Choroid plexus epithelial cell (primary cell): ENCODE measurements around the gene NTM.
"Not testable (repeated sequence)": the region's sequence is repeated elsewhere in the genome, so short reads cannot be mapped to it uniquely, and the experiment has no call there.

Source experiments
- DNase-seq: peaks from one replicate; pipeline ENCODE4 v3.0.0-alpha.2; 2010; ENCODE audit warnings: low read depth
- H3K4me3 ChIP-seq: 2 replicates; pipeline ENCODE4 v1.5.1; 2011; ENCODE audit warnings: low read depth, mild to moderate bottlenecking, control low read depth, low read length, moderate library complexity
- CTCF ChIP-seq: conservative IDR thresholded peaks from 2 replicates; pipeline ENCODE4 v1.5.1; 2011; ENCODE audit warnings: low read depth, mild to moderate bottlenecking, control low read depth, inconsistent platforms, low read length, moderate library complexity

The NTM gene

GRCh38 chr11:132058211-132058772, 687.9 kb downstream of the NTM start:
- no peak overlapping the region for H3K4me3 ChIP-seq
- no peak for TF ChIP-seq CTCF
- DNase-seq = peak; percentile 50

DNA sequence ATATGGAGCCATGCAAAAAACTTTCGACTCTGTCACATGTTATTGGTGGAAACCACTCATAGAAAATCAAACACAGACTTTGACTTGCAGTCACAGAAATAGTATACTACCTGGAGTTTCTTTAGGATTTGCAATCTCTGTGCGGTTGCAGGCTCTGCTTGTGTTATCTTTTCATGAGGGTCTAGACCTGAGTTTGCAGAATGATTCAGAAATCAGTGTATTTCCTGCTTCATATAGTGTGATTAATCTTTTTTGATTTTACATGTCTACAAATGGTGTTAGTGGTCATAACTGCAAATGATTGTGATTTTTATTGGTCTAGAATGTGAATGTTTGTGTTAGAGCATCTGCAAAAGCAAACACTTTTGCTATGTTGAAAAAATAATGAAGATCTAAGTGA, 690.2 kb downstream of the NTM start:
- TF ChIP-seq CTCF = no peak
- no peak overlapping the region for H3K4me3 ChIP-seq
- no peak for DNase-seq

DNA sequence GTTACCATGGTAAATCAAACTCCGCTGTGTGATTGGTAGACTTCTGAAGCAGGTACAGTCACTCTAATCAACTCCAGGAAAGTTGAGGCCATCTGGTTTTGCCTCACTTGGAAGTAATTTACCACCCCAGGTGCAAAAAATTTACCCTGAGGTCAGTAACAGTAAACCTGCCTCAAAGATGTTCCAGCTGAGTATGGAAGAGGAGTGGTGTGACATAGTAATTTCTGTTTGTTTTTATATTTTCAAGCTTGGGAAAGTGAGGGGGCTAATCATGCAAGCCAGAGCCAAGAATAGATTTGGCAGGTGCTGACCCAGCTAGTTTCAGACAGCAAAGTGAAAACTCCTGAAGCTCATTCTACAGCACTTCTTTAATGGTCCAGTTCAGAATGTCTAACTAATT, 691.6 kb downstream of the NTM start:
- no peak for TF ChIP-seq CTCF

DNA sequence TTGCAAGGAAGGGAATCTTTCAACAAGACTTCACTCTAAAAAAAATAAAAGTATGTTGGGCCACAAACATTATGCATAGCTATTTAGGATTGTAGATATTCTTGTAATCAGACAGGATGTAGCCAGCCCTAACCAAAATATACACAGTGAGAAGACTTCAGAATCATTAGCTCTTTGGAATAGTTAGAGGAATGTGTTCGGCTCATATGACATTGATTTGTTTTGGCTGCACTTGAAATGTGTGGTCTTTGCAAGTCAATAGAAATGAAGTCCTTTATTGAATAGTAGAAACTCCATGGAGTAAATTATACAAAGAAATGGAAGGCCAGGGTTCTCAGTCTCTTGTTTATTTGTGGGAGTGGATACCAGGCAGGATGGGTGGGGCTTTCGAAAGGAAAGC, 692.1 kb downstream of the NTM start:
- no peak for TF ChIP-seq CTCF
- peak; percentile 77 for DNase-seq
- H3K4me3 ChIP-seq = no peak overlapping the region

More for the DNA sequence above, 691.6 kb downstream of the NTM start:
- H3K4me3 ChIP-seq = no peak overlapping the region
- DNase-seq = peak; percentile 40

DNA sequence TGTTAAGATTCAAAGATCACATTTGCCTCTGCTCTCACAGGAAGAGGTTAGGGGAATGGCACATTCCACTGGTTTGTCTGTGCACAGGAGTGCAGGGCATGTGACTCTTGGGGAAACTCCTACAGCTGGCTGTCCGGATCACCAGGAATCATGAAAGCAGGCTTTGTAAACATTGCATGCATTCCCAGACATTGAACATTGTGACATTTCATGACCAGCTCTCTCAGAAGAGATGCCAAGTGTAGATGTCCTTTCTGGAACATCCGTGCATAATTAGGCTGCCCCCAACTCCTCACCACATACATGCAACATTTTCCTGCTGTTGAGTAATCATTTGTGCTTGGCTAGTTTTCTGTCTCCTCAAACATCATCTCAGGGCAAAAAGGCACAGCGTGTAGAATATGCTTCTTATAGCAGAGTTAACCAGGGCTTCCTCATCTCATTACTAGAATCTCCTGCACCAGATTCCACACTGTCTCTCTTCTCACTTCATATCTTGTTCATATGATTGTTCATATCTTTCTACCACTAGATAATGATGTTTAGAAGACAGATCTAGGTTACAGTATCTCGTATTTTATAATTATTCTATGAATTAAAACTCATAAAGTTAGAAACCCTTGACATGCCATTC, 694.7 kb downstream of the NTM start:
- peak; percentile 98 for DNase-seq
- TF ChIP-seq CTCF = no peak
- H3K4me3 ChIP-seq = no peak overlapping the region

DNA sequence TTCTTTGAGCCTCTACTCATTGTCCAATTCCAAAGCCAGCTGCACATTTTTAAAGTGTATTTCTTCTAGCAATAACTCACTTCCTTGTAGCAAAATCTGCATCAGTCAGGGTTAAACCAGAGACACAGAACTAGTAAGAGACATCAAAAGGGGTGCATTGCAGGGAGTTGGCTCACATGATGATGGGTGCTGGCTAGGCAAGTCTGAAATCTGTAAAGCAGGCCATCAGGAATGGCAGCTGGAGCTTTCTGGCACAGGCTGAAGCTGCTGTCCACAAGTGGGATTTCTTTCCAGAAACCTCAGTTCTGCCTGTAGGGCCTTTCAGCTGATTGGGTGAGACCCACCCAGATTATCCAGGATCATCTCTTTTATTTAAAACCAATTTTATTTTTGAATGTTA, 698.1 kb downstream of the NTM start:
- no peak overlapping the region for H3K4me3 ChIP-seq
- no peak for DNase-seq
- no peak for TF ChIP-seq CTCF

GRCh38 chr11:132069593-132069992, 699.2 kb downstream of the NTM start:
- DNase-seq, H3K4me3 ChIP-seq: not testable (repeated sequence)

- DNase-seq, H3K4me3 ChIP-seq: not testable (repeated sequence)
Observed at GRCh38 chr11:132070907-132071306, 700.5 kb downstream of the NTM start.
